Neural progenitor cell (in vitro differentiated cells): ENCODE data around the gene NDST1. TPM values are rescaled to one million over a fixed set of nuclear protein-coding genes. Genes with fewer than 3 reads are reported as not detected.

ENCODE experiments used
- DNase-seq: peaks from one replicate; pipeline ENCODE4 v3.0.0-alpha.2; 2016; ENCODE audit warnings: low spot score
- H2AFZ ChIP-seq: fragments of 200-600 bp; sonication (generic); replicated peaks from 2 replicates; pipeline ENCODE4 v1.6.1; 2016; ENCODE audit warnings: antibody characterized with exemption
- H3F3A ChIP-seq: fragments of 200-600 bp; sonication (generic); 2 replicates; pipeline ENCODE4 v1.6.1; 2016; ENCODE audit warnings: antibody characterized with exemption, low read depth
- H3K27ac ChIP-seq: fragments of 200-600 bp; sonication (generic); 2 replicates; pipeline ENCODE4 v1.5.1; 2016; ENCODE audit warnings: mild to moderate bottlenecking
- H3K27me3 ChIP-seq: fragments of 200-600 bp; sonication (generic); 2 replicates; pipeline ENCODE4 v1.6.1; 2016; ENCODE audit warnings: mild to moderate bottlenecking, moderate library complexity
- H3K36me3 ChIP-seq: fragments of 200-600 bp; sonication (generic); 2 replicates; pipeline ENCODE4 v1.5.1; 2016
- H3K4me1 ChIP-seq: fragments of 200-600 bp; sonication (generic); 2 replicates; pipeline ENCODE4 v1.6.1; 2016; ENCODE audit warnings: mixed run types
- H3K4me2 ChIP-seq: fragments of 200-600 bp; sonication (generic); 2 replicates; pipeline ENCODE4 v1.6.1; 2016
- H3K4me3 ChIP-seq: fragments of 200-600 bp; sonication (generic); 2 replicates; pipeline ENCODE4 v1.5.1; 2016
- H3K79me2 ChIP-seq: fragments of 200-600 bp; sonication (generic); 2 replicates; pipeline ENCODE4 v1.6.1; 2016; ENCODE audit warnings: low read depth
- H3K9ac ChIP-seq: fragments of 200-600 bp; sonication (generic); 2 replicates; pipeline ENCODE4 v1.6.1; 2016
- H3K9me3 ChIP-seq: fragments of 200-600 bp; sonication (generic); 2 replicates; pipeline ENCODE4 v1.5.1; 2016; ENCODE audit warnings: low read depth
- H4K20me1 ChIP-seq: fragments of 200-600 bp; sonication (generic); 2 replicates; pipeline ENCODE4 v1.6.1; 2016; ENCODE audit warnings: low read depth
- H3K27ac Mint-ChIP-seq: 3 replicates; pipeline ENCODE4 v1.8.0; 2021; ENCODE audit warnings: mixed read lengths
- H3K27me3 Mint-ChIP-seq: 2 replicates; pipeline ENCODE4 v1.8.0; 2022; ENCODE audit warnings: low read depth, mild to moderate bottlenecking, inconsistent platforms, moderate library complexity, mixed read lengths; ENCODE audit not compliant: insufficient read depth
- H3K36me3 Mint-ChIP-seq: 3 replicates; pipeline ENCODE4 v1.8.0; 2021; ENCODE audit warnings: mixed read lengths
- H3K4me1 Mint-ChIP-seq: 3 replicates; pipeline ENCODE4 v1.8.0; 2021; ENCODE audit warnings: mixed read lengths
- H3K4me3 Mint-ChIP-seq: 3 replicates; pipeline ENCODE4 v1.8.0; 2021; ENCODE audit warnings: mild to moderate bottlenecking, moderate library complexity, mixed read lengths
- H3K9me3 Mint-ChIP-seq: 3 replicates; pipeline ENCODE4 v1.8.0; 2020; ENCODE audit warnings: mixed read lengths
- EZH2 ChIP-seq: fragments of 200-600 bp; sonication (generic); IDR thresholded peaks from 2 replicates; pipeline ENCODE4 v1.6.1; 2017; ENCODE audit warnings: antibody characterized with exemption, mild to moderate bottlenecking, moderate library complexity
- EZH2phosphoT487 ChIP-seq: fragments of 200-600 bp; sonication (generic); IDR thresholded peaks from 2 replicates; pipeline ENCODE4 v1.6.1; 2017; ENCODE audit warnings: antibody characterized with exemption
- total RNA-seq: library from RNA; depleted of rRNA; stranded (reverse); fragments of >200 nt; gene quantifications from 2 replicates; pipeline ENCODE4 v1.2.3, GENCODE V29; 2015; ENCODE audit warnings: low replicate concordance
- TF ChIP-seq, protein P1 (sequence below): fragments of 200-600 bp; sonication (generic); IDR thresholded peaks from 2 replicates; pipeline ENCODE4 v1.5.1; 2017; ENCODE audit warnings: antibody characterized with exemption, mild to moderate bottlenecking

The NDST1 gene
- total RNA-seq, 1 donor from 2014 or later: 22.9 TPM

GRCh38 chr5:150540615-150541396, 32.9 kb downstream of the NDST1 start:
- Histone ChIP-seq H3K9ac (no peak overlapping the region), H3K4me1 (no peaks in the 10 kb centered on the region), H3K4me3 (no peak overlapping the region), H4K20me1 (no peaks in the 10 kb centered on the region), H3K27me3 (no peaks in the 10 kb centered on the region), H3K36me3 (no peaks in the 10 kb centered on the region), H3K27ac (no peak overlapping the region), H3K9me3 (no peaks in the 10 kb centered on the region), H3K4me2 (no peak overlapping the region), H3F3A (no peaks in the 10 kb centered on the region), H2AFZ (no peak overlapping the region), H3K79me2 (no peaks in the 10 kb centered on the region)
- peaks cover 24% of the 10 kb centered on the region for H3K36me3 Mint-ChIP-seq
- H3K4me3 Mint-ChIP-seq: no peak overlapping the region
- no peaks in the 10 kb centered on the region for H3K9me3 Mint-ChIP-seq
- peaks cover 5% of the 10 kb centered on the region for H3K27me3 Mint-ChIP-seq
- no peaks in the 10 kb centered on the region for H3K4me1 Mint-ChIP-seq
- no peak overlapping the region for H3K27ac Mint-ChIP-seq
- TF ChIP-seq, protein P1, sequence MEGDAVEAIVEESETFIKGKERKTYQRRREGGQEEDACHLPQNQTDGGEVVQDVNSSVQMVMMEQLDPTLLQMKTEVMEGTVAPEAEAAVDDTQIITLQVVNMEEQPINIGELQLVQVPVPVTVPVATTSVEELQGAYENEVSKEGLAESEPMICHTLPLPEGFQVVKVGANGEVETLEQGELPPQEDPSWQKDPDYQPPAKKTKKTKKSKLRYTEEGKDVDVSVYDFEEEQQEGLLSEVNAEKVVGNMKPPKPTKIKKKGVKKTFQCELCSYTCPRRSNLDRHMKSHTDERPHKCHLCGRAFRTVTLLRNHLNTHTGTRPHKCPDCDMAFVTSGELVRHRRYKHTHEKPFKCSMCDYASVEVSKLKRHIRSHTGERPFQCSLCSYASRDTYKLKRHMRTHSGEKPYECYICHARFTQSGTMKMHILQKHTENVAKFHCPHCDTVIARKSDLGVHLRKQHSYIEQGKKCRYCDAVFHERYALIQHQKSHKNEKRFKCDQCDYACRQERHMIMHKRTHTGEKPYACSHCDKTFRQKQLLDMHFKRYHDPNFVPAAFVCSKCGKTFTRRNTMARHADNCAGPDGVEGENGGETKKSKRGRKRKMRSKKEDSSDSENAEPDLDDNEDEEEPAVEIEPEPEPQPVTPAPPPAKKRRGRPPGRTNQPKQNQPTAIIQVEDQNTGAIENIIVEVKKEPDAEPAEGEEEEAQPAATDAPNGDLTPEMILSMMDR: no peak
- TF ChIP-seq EZH2phosphoT487 (no peak), EZH2 (no peak)
- DNase-seq: no peak

GRCh38 chr5:150541397-150541675, 33.4 kb downstream of the NDST1 start:
- no peaks in the 10 kb centered on the region for H3K4me1 ChIP-seq
- no peaks in the 10 kb centered on the region for H3K4me1 Mint-ChIP-seq
- no peak overlapping the region for H3K27ac ChIP-seq
- no peak for DNase-seq
- no peak overlapping the region for H2AFZ ChIP-seq
- no peak overlapping the region for H3K4me3 Mint-ChIP-seq
- H3F3A ChIP-seq: no peaks in the 10 kb centered on the region
- H3K4me3 ChIP-seq: no peak overlapping the region
- H3K36me3 Mint-ChIP-seq: peaks cover 24% of the 10 kb centered on the region
- no peaks in the 10 kb centered on the region for H4K20me1 ChIP-seq
- H3K27ac Mint-ChIP-seq: no peak overlapping the region
- H3K4me2 ChIP-seq: no peak overlapping the region
- no peaks in the 10 kb centered on the region for H3K27me3 ChIP-seq
- no peaks in the 10 kb centered on the region for H3K79me2 ChIP-seq
- TF ChIP-seq, protein P1: no peak
- TF ChIP-seq EZH2phosphoT487 (no peak), EZH2 (no peak)
- peaks cover 5% of the 10 kb centered on the region for H3K27me3 Mint-ChIP-seq
- no peaks in the 10 kb centered on the region for H3K9me3 ChIP-seq
- H3K36me3 ChIP-seq: no peaks in the 10 kb centered on the region
- H3K9me3 Mint-ChIP-seq: no peaks in the 10 kb centered on the region
- H3K9ac ChIP-seq: no peak overlapping the region

DNA sequence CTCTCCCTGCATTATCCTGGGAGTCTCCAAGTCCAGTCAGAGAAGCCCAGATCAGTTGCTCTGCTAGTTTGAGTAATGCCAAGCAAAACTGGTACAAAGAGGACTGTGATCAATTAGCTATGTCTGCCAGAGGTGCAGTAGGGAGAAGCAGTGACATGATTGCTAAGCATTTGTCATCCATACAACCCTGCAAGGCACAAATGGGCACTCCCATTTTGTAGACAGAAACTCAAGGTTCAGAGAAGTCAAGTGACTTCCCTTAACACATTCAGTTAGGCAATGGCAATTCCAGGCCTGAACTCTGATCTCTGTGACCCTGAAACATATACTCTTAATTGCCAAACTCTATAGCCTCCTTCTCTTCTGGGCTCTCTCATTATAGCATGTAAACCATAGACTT, 34.0 kb downstream of the NDST1 start:
- no peaks in the 10 kb centered on the region for H3K9me3 ChIP-seq
- no peaks in the 10 kb centered on the region for H3F3A ChIP-seq
- H3K27ac ChIP-seq: no peak overlapping the region
- H3K4me1 Mint-ChIP-seq: no peaks in the 10 kb centered on the region
- no peak overlapping the region for H3K4me3 ChIP-seq
- DNase-seq: no peak
- H4K20me1 ChIP-seq: no peaks in the 10 kb centered on the region
- no peak overlapping the region for H3K27ac Mint-ChIP-seq
- no peak overlapping the region for H2AFZ ChIP-seq
- H3K9me3 Mint-ChIP-seq: no peaks in the 10 kb centered on the region
- no peaks in the 10 kb centered on the region for H3K4me1 ChIP-seq
- no peaks in the 10 kb centered on the region for H3K36me3 ChIP-seq
- H3K9ac ChIP-seq: no peak overlapping the region
- TF ChIP-seq, protein P1: no peak
- TF ChIP-seq EZH2: no peak
- no peak for TF ChIP-seq EZH2phosphoT487
- peaks cover 5% of the 10 kb centered on the region for H3K27me3 Mint-ChIP-seq
- H3K36me3 Mint-ChIP-seq: peaks cover 25% of the 10 kb centered on the region
- H3K79me2 ChIP-seq: no peaks in the 10 kb centered on the region
- H3K27me3 ChIP-seq: no peaks in the 10 kb centered on the region
- H3K4me3 Mint-ChIP-seq: no peak overlapping the region
- no peak overlapping the region for H3K4me2 ChIP-seq
